22Rv1 (cell line): ENCODE results near the gene TUBB.

Experiments
- H3K27ac ChIP-seq: fragments of 450-650 bp; 2 replicates; pipeline ENCODE4 v1.5.1; 2017
- ZFX ChIP-seq: fragments of 450-650 bp; IDR thresholded peaks from 2 replicates; pipeline ENCODE4 v1.6.1; 2017; ENCODE audit warnings: antibody characterized with exemption, borderline replicate concordance
- TF ChIP-seq, protein P1 (sequence below): fragments of 450-650 bp; IDR thresholded peaks from 2 replicates; pipeline ENCODE4 v1.5.1; 2017; ENCODE audit warnings: mild to moderate bottlenecking

TUBB gene

GRCh38 chr6:30719791-30720737 is at the start of gene TUBB:
Gene TUBB, plus strand, starts transcription at chr6:30720352. Its CDS starts 155 bp downstream, at chr6:30720507.
- TF ChIP-seq, protein P1, sequence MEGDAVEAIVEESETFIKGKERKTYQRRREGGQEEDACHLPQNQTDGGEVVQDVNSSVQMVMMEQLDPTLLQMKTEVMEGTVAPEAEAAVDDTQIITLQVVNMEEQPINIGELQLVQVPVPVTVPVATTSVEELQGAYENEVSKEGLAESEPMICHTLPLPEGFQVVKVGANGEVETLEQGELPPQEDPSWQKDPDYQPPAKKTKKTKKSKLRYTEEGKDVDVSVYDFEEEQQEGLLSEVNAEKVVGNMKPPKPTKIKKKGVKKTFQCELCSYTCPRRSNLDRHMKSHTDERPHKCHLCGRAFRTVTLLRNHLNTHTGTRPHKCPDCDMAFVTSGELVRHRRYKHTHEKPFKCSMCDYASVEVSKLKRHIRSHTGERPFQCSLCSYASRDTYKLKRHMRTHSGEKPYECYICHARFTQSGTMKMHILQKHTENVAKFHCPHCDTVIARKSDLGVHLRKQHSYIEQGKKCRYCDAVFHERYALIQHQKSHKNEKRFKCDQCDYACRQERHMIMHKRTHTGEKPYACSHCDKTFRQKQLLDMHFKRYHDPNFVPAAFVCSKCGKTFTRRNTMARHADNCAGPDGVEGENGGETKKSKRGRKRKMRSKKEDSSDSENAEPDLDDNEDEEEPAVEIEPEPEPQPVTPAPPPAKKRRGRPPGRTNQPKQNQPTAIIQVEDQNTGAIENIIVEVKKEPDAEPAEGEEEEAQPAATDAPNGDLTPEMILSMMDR = no peak
- no peak for TF ChIP-seq ZFX
- H3K27ac ChIP-seq = peak within 1 kb of the TSS; percentile 97

DNA sequence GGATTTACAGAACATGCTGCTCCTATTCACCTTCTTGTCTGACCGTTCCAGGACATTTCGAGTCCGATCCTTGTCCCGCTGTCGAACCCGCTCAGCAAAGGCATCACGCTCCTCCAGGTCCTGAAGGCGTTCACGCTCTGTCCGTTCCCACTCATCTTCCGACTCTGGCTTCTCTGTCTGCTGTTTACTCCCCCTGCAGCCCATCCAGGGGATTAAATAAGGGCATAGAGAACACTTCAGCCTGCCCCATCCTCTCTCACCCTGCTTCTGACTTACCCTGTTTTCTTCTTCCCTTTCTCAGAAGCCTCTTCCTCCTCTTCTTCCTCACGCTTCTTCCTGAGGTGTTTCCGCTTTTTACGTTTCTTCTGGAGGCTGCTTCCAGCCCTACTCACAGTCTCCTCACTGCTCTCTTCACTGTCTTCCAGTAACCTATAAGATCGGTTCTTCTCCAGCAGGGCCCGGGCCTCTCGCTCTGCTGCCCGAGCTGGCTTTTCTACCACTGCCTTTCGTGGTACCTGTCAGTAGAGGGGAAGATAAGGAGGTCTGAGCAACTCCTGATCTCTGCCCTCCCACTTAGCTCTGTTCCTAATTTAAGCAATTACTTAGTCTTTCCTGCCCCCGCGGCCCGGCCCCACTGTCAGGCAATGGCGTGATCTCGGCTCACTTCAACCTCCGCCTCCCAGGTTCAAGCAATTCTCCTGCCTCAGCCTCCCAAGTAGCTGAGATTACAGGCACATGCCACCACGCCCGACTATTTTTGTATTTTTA is 49.2 kb upstream of the TUBB start:
- TF ChIP-seq ZFX = no peak
- TF ChIP-seq, protein P1 = no peak

DNA sequence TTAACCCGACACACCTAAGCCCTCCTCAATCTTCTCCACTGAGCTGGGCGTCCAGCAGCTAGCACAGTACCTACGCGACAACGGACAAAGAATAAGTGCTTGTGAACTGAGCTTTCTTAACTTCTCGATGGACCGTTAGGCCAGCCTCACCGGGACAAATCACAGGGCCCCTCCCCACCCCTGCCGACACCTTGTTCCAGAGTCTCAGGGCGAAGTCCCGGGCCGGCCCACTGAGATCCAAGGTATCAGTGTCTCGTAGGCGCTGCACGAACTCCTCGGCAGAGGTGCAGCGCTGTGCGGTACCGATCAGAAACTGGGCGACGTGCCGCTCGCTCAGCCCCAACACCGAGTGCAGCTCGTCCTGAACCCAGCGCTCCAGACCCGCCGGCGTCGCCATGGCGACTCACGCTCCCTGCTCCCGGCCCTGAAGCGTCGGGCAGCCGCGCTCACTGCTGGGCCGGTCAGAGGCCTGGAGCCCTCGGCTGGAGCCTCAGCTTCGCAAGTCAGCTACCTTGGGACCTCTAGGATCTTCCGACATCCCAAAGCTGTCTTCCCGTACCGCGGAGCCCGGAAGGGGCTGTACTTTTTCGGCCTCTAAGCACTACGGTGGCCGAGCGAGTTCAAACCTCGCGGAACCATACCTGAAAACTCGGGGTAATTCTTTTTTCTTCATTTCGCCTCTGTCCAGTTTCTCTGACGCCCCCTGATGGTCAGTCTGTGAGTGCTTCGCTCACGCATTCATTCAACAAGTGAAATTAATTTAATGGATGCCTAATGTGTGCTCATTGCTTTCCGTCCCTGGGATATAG is 47.5 kb upstream of the TUBB start, which contains the start of gene DHX16:
Gene DHX16 (minus strand): TSS at position 562 of the 809 bp plus-strand sequence. CDS start 165 bp downstream, at position 397.
- peak within 1 kb of the TSS; percentile 76 for H3K27ac ChIP-seq
- no peak for TF ChIP-seq ZFX
- TF ChIP-seq, protein P1 = peak; percentile 89

More for the DNA sequence above, 49.2 kb upstream of the TUBB start:
- no peak overlapping the region for H3K27ac ChIP-seq

DNA sequence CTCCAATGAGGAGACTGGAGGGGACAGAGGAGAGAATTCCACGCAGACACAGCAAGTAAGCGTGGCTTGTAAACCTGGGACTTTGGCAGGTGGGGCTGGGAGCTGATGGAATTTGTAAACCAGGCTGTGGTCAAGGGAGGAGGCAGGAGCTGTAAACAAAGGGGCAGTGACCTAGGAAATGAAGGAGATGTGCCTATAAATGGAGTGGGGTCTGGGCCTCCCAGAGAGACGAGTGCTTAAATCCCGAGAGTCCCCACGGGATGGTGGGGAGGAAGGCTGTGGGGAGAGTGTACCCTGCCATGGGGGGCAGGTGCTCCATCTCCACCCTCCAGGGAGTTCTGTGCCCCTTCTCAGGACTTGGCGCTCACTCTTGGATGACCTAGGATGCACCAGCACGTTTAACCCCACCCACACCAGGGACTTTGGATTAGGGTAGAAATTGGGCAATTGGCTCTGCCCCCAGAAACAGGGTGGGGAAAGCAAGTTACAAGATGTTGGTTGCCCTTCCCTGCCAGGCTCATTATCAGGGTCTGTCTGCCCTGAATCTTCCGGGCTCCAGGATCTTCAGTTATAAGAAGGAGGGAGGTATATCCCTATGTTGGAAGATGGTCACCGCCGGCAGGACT is 43.4 kb upstream of the TUBB start:
- TF ChIP-seq, protein P1 = no peak
- no peak for TF ChIP-seq ZFX
- H3K27ac ChIP-seq = no peak overlapping the region

GRCh38 chr6:30678964-30679726 is 41.0 kb upstream of the TUBB start:
- H3K27ac ChIP-seq = no peak overlapping the region
- TF ChIP-seq ZFX = no peak
- TF ChIP-seq, protein P1 = peak; percentile 98
